GM12878 (cell line): Measurements from ENCODE around the gene LBX1. TPM values are rescaled to one million over a fixed set of nuclear protein-coding genes. Genes with fewer than 3 reads are reported as not detected.

Experiments used
- ATAC-seq: fragments of 200-7000 bp; cut with Tn5 transposase; 3 replicates; pipeline ENCODE4 v1.9.1; 2020; ENCODE audit warnings: mild to moderate bottlenecking, moderate library complexity
- BruUV-seq: library from RNA; stranded (reverse); fragments of 400-500 nt; replicated peaks from 2 replicates; lab custom pipeline; 2021; lab: Mats Ljungman, UMichigan
- CTCF ChIA-PET: fragments of 300-600 bp; sonication (Branson Sonifier 250); formaldehyde crosslinking; extraction: SDS; loops from one replicate; lab custom pipeline; 2021; ENCODE audit warnings: inconsistent platforms; lab: Yijun Ruan, JAX
- POLR2A ChIA-PET: fragments of 350-600 bp; formaldehyde crosslinking; extraction: SDS; loops from one replicate; lab custom pipeline; 2021; ENCODE audit warnings: inconsistent platforms; lab: Charles Lee
- RAD21 ChIA-PET: fragments of 300-600 bp; sonication (Branson Sonifier 250); formaldehyde crosslinking; loops from one replicate; lab custom pipeline; 2023; ENCODE audit warnings: antibody characterized with exemption; ENCODE audit not compliant: unreplicated experiment; lab: Charles Lee
- SMC1A ChIA-PET: fragments of 300-600 bp; sonication (Branson Sonifier 250); formaldehyde crosslinking; loops from one replicate; lab custom pipeline; 2023; ENCODE audit not compliant: unreplicated experiment, uncharacterized antibody; lab: Charles Lee
- DNase-seq: peaks from one replicate; pipeline ENCODE4 v3.0.0-alpha.2; 2011; ENCODE audit warnings: low read depth, low spot score
- FAIRE-seq: peaks from 3 replicates; lab custom pipeline; 2011; peaks lifted over from hg19 to GRCh38; lab: Jason Lieb, UNC
- H2AFZ ChIP-seq: 2 replicates; pipeline ENCODE4 v1.6.0; 2011; ENCODE audit warnings: low read depth, low read length, control low read depth; ENCODE audit not compliant: control insufficient read depth
- H3K27ac ChIP-seq: 2 replicates; pipeline ENCODE4 v1.5.1; 2011; ENCODE audit warnings: control low read depth; ENCODE audit not compliant: control insufficient read depth, insufficient read depth
- H3K27me3 ChIP-seq, 2 experiments: replicated peaks in 1 of 2; 2 replicates each; pipeline versions ENCODE4 v1.6.0 to v1.6.1; 2011; ENCODE audit warnings: low read length in 1 of 2; ENCODE audit not compliant: control insufficient read depth in 2 of 2, insufficient read depth in 2 of 2
- H3K36me3 ChIP-seq, 2 experiments: 2 replicates each; pipeline ENCODE4 v1.5.1; 2011; ENCODE audit warnings: low read length in 1 of 2; ENCODE audit not compliant: control insufficient read depth in 2 of 2, insufficient read depth in 2 of 2
- H3K4me1 ChIP-seq: 2 replicates; pipeline ENCODE4 v1.6.1; 2011; ENCODE audit warnings: mild to moderate bottlenecking, low read length, moderate library complexity, mixed read lengths; ENCODE audit not compliant: control insufficient read depth, insufficient read depth
- H3K4me2 ChIP-seq: 2 replicates; pipeline ENCODE4 v1.6.0; 2011; ENCODE audit warnings: control low read depth; ENCODE audit not compliant: control insufficient read depth, insufficient read depth
- H3K4me3 ChIP-seq: fragments of 200-600 bp; sonication (generic); 2 replicates; pipeline ENCODE4 v1.5.1; 2016
- H3K79me2 ChIP-seq: 2 replicates; pipeline ENCODE4 v1.6.0; 2011; ENCODE audit warnings: low read length; ENCODE audit not compliant: control insufficient read depth, insufficient read depth
- H3K9ac ChIP-seq: 2 replicates; pipeline ENCODE4 v1.8.0; 2011; ENCODE audit warnings: low read length, control low read depth, mixed read lengths; ENCODE audit not compliant: control insufficient read depth, insufficient read depth
- H3K9me3 ChIP-seq: replicated peaks from 3 replicates; pipeline ENCODE4 v1.5.1; 2011; ENCODE audit warnings: mild to moderate bottlenecking, low read length; ENCODE audit not compliant: control insufficient read depth, insufficient read depth
- H4K20me1 ChIP-seq: 2 replicates; pipeline ENCODE4 v1.6.0; 2011; ENCODE audit not compliant: control insufficient read depth, insufficient read depth
- ATF3 ChIP-seq: IDR thresholded peaks from 2 replicates; pipeline ENCODE4 v1.6.1; 2011; ENCODE audit warnings: low read depth, mild to moderate bottlenecking, low read length, moderate library complexity, borderline replicate concordance; ENCODE audit errors: extremely low read depth
- BRCA1 ChIP-seq: IDR thresholded peaks from 2 replicates; pipeline ENCODE4 v1.6.1; 2011; ENCODE audit warnings: low read depth, low read length, improper control_type of control experiment
- CBFB ChIP-seq: IDR thresholded peaks from 2 replicates; pipeline ENCODE4 v1.6.1; 2016; ENCODE audit warnings: antibody characterized with exemption, low read depth
- MXI1 ChIP-seq: fragments of 150-350 bp; IDR thresholded peaks from 2 replicates; pipeline ENCODE4 v1.6.1; 2011; ENCODE audit warnings: low read depth, mild to moderate bottlenecking, inconsistent platforms, low read length, improper control_type of control experiment
- RAD51 ChIP-seq: fragments of 450-650 bp; IDR thresholded peaks from 2 replicates; pipeline ENCODE4 v1.6.1; 2016; ENCODE audit warnings: moderate library complexity, mild to moderate bottlenecking, inconsistent platforms
- RUNX3 ChIP-seq: IDR thresholded peaks from 2 replicates; pipeline ENCODE4 v1.6.1; 2012; ENCODE audit warnings: low read length, inconsistent platforms
- SUZ12 ChIP-seq: fragments of 200-600 bp; sonication (generic); IDR thresholded peaks from one replicate; pipeline ENCODE4 v1.6.1; 2018; ENCODE audit warnings: antibody characterized with exemption, mild to moderate bottlenecking; ENCODE audit not compliant: unreplicated experiment
- WRNIP1 ChIP-seq: IDR thresholded peaks from 2 replicates; pipeline ENCODE4 v1.6.1; 2011; ENCODE audit warnings: low read depth, low read length, improper control_type of control experiment, borderline replicate concordance
- WGBS: methylation state at CpG from one replicate; pipeline ENCODE4 v1.1.6; 2016; ENCODE audit warnings: low lambda C conversion rate; ENCODE audit not compliant: insufficient replicate concordance, insufficient coverage; ENCODE audit errors: missing lambda C conversion rate; 5-methylcytosine and 5-hydroxymethylcytosine counted together
- in situ Hi-C: fragments of 300-500 bp; cut with MboI; formaldehyde crosslinking; loops from 9 replicates; pipeline ENCODE4 v1.14.3; 2018; ENCODE audit warnings: mixed read lengths
- intact Hi-C: fragments of 100-400 bp; cut with micrococcal nuclease; formaldehyde crosslinking; loops from one replicate; pipeline ENCODE4 v1.14.2; 2022; ENCODE audit not compliant: unreplicated experiment
- polyA plus RNA-seq, 11 experiments: library from polyadenylated mRNA; depleted of rRNA in 4 of 11; unstranded in 6 of 11; stranded (reverse) in 5 of 11; fragments of >200 nt; fragmentation: Nextera tagmentation in 4 of 11; fragmentation: Illumina TruSeq in 1 of 11; extraction: Ambion mirVana in 4 of 11; extraction: Trizol in 1 of 11; gene quantifications; 1 replicate in 1 of 11; 2 replicates in 10 of 11; pipeline versions ENCODE4 v1.2.1 to v1.2.3, GENCODE V29; 2011 to 2016; ENCODE audit warnings: inconsistent platforms in 2 of 11, missing spikeins in 2 of 11, low read depth in 1 of 11
- total RNA-seq, 4 experiments: library from RNA; depleted of rRNA in 3 of 4; stranded (reverse); fragments of >200 nt in 3 of 4; fragmentation: Illumina TruSeq in 1 of 4; extraction: Trizol in 1 of 4; gene quantifications; 2 replicates each; pipeline versions ENCODE4 v1.2.1 to v1.2.3, GENCODE V29; 2013 to 2021

The LBX1 gene
- total and polyA plus RNA-seq, 10 of the 15 experiments (the other 5 are each of a cell fraction or from before 2014, with no cell fraction given) = not detected

GRCh38 chr10:101228153-101228965 lies 904 bp downstream of the LBX1 start:
- Histone ChIP-seq H3K4me1 (no peaks in the 10 kb centered on the region), H3K27me3 (peaks cover 33 to 50% of the 10 kb centered on the region in 2 experiments)
- SMC1A ChIA-PET = no interaction called here

GRCh38 chr10:101227429-101228152 lies 1.7 kb downstream of the LBX1 start:
- no peaks in the 10 kb centered on the region for H3K79me2 ChIP-seq
- H3K4me3 ChIP-seq = no peak overlapping the region
- ATAC-seq (no peak), FAIRE-seq (no peak), DNase-seq (no peak)
- no peak overlapping the region for H3K9ac ChIP-seq
- H3K4me2 ChIP-seq = no peak overlapping the region
- in situ Hi-C loops = no loop called here
- H3K27ac ChIP-seq = no peak overlapping the region
- no peaks in the 10 kb centered on the region for H3K36me3 ChIP-seq
- H3K9me3 ChIP-seq = no peaks in the 10 kb centered on the region; the same call in 2 of the 3 replicates
- intact Hi-C loops = no loop called here
- no peaks in the 10 kb centered on the region for H3K4me1 ChIP-seq
- BruUV-seq = no TSS peak
- CTCF ChIA-PET = no interaction called here
- no peaks in the 10 kb centered on the region for H4K20me1 ChIP-seq
- RAD21 ChIA-PET = no interaction called here
- SMC1A ChIA-PET = no interaction called here
- no peak overlapping the region for H2AFZ ChIP-seq
- no peak for TF ChIP-seq MXI1
- TF ChIP-seq ATF3 = no peak
- TF ChIP-seq RUNX3 = no peak
- no peak for TF ChIP-seq CBFB
- TF ChIP-seq RAD51 = no peak
- no peak for TF ChIP-seq WRNIP1
- H3K27me3 ChIP-seq = peaks cover 34 to 48% of the 10 kb centered on the region in 2 experiments
- POLR2A ChIA-PET = no interaction called here
- 72% methylated on average over 35 of the region's 43 CpGs for WGBS

More at GRCh38 chr10:101228153-101228965, 904 bp downstream of the LBX1 start:
- H3K27ac ChIP-seq = no peak overlapping the region
- WGBS = 73% methylated on average over 71 of the region's 82 CpGs
- no peaks in the 10 kb centered on the region; the same call in 2 of the 3 replicates for H3K9me3 ChIP-seq
- TF ChIP-seq SUZ12 (peak; percentile 33), BRCA1 (no peak)
- CTCF ChIA-PET = no interaction called here
- no peaks in the 10 kb centered on the region for H3K79me2 ChIP-seq
- H3K36me3 ChIP-seq = no peaks in the 10 kb centered on the region
- no peak for FAIRE-seq
- H3K9ac ChIP-seq = no peak overlapping the region
- ATAC-seq = no peak
- H3K4me3 ChIP-seq = no peak overlapping the region
- no peaks in the 10 kb centered on the region for H4K20me1 ChIP-seq
- POLR2A ChIA-PET = no interaction called here
- in situ Hi-C loops (no loop called here), intact Hi-C loops (no loop called here)
- BruUV-seq = no TSS peak
- RAD21 ChIA-PET = no interaction called here
- H3K4me2 ChIP-seq = no peak overlapping the region
- H2AFZ ChIP-seq = no peak overlapping the region
- DNase-seq = no peak
